RWPE1 (cell line): Measurements from ENCODE around the gene EHD4.

ENCODE experiments used
- CTCF ChIA-PET: fragments of 350-600 bp; sonication (Branson Sonifier 250); formaldehyde crosslinking; extraction: SDS; loops from one replicate; lab custom pipeline; 2021; lab: Yijun Ruan, JAX
- POLR2A ChIA-PET: fragments of 400-600 bp; formaldehyde crosslinking; extraction: SDS; loops from one replicate; lab custom pipeline; 2020; ENCODE audit warnings: antibody characterized with exemption; ENCODE audit not compliant: low non-redundant PET; lab: Yijun Ruan, JAX
- DNase-seq: peaks from one replicate; pipeline ENCODE4 v3.0.0; 2012; ENCODE audit warnings: low spot score
- H3K27ac ChIP-seq: fragments of 450-650 bp; 2 replicates; pipeline ENCODE4 v1.5.1; 2017
- CTCF ChIP-seq: fragments of 450-650 bp; conservative IDR thresholded peaks from 2 replicates; pipeline ENCODE4 v1.5.1; 2017; ENCODE audit warnings: low read depth, mild to moderate bottlenecking

The EHD4 gene

GRCh38 chr15:41911691-41912345, 60.5 kb downstream of the EHD4 start:
- ChIA-PET POLR2A (no interaction called here), CTCF (interaction anchor here (0.6 kb wide), 1 partner anchor 43 kb away, joined by 3 read pairs; no protein-coding TSS in a partner anchor)
- DNase-seq = no peak
- no peak for TF ChIP-seq CTCF
- peak overlapping the region; percentile 23 for H3K27ac ChIP-seq

GRCh38 chr15:41908736-41909461, 63.5 kb downstream of the EHD4 start:
- TF ChIP-seq CTCF = no peak
- ChIA-PET CTCF (interaction anchor here (0.6 kb wide), 2 partner anchors 17 to 58 kb away, joined by 3 read pairs; no protein-coding TSS in a partner anchor), POLR2A (no interaction called here)
- H3K27ac ChIP-seq = peak overlapping the region; percentile 13
- no peak for DNase-seq

- POLR2A ChIA-PET = no interaction called here
- CTCF ChIA-PET = interaction anchor here (0.6 to 3.5 kb wide), 3 partner anchors 8 to 1485 kb away, joined by 4 to 11 read pairs (median 6); no protein-coding TSS in a partner anchor
- peak overlapping the region; percentile 7 for H3K27ac ChIP-seq
- no peak for TF ChIP-seq CTCF
- no peak for DNase-seq
Measured at GRCh38 chr15:41907141-41907540, 65.2 kb downstream of the EHD4 start.

GRCh38 chr15:41906608-41907007, 65.7 kb downstream of the EHD4 start:
- no peak for TF ChIP-seq CTCF
- peak overlapping the region; percentile 7 for H3K27ac ChIP-seq
- ChIA-PET CTCF (interaction anchor here (0.6 to 3.5 kb wide), 3 partner anchors 11 to 1485 kb away, joined by 4 to 11 read pairs (median 5); no protein-coding TSS in a partner anchor), POLR2A (no interaction called here)
- DNase-seq = no peak

- ChIA-PET POLR2A (interaction anchor here (0.7 kb wide), 1 partner anchor 131 kb away, joined by 3 read pairs; the partner anchor contains the start of gene MAPKBP1), CTCF (interaction anchor here (0.6 to 3.5 kb wide), 13 partner anchors 10 to 399 kb away, joined by 3 to 11 read pairs (median 4); partner anchors contain the start of genes EHD4 and MAPKBP1)
- TF ChIP-seq CTCF = no peak
- DNase-seq = no peak
- H3K27ac ChIP-seq = peak overlapping the region; percentile 39
Measured at GRCh38 chr15:41905036-41905793, 67.1 kb downstream of the EHD4 start.
